ENCODE measurements around the gene MT1M. TPM values are rescaled to one million over a fixed set of nuclear protein-coding genes. Genes with fewer than 3 reads are reported as not detected.

Gene MT1M
- total RNA-seq, 1 experiment from 2014 or later: 0.39 TPM

DNA sequence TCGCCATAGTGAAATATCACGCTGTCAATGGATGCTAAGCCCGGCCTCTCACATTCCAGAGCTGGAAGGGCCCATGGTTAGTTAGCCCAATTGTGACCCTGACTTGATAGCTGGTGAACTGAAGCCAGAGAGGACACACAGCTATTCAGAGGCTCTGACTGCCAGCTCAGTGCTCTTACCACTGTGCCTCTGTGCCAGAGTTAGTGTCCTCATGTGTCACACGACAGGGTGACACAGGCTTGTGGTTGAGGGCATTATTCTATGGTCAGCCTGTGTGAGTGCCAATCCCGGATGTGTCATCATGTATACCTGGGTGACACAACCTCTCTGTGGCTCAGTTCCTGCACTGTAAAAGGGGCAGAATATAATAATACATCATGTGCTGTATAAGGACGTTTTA is 47.4 kb downstream of the MT1M start (continued):
- peak; percentile 68 for TF ChIP-seq FOSL1 (IDR thresholded peaks at IDR 0.05; ENCODE audit: low read depth)
- TF ChIP-seq ELF1 (IDR thresholded peaks at IDR 0.05; ENCODE audit: borderline replicate concordance, low read depth): no peak
- no peak for TF ChIP-seq POLR2A (IDR thresholded peaks at IDR 0.05; ENCODE audit: borderline replicate concordance, extremely low read depth, insufficient read depth, insufficient read length)

DNA sequence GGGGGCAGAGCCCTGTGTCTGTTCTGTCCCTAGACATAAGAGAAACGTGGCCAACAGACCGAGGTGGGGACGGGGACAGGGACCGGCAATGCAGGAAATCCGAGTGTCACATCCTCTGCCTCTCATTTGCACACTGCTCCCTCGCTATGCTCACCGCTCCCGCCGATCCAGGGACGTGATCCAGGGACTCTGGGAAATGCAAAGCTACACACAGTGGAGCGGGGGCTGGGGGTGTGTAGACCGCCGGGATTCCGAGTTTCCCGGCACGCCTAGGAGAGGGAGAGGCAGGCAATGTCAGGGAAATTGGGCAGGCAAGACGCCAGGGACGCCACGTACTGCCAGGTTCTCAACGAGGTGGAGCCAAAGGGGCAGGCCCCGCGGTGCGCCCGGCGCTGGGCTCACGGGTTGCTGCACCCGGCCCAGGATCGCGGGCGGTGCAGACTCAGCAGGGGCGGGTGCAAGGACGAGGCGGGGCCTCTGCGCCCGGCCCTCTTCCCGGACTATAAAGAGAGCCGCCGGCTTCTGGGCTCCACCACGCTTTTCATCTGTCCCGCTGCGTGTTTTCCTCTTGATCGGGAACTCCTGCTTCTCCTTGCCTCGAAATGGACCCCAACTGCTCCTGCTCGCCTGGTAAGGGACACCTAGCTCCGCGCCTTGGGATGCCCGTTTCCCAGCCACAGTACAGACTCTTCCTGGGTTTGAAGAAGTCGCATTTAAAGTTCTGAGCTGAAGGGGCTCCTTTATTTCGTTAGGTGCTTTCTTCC is 49.7 kb downstream of the MT1M start, which contains the start of gene MT1X:
MT1X (plus strand) TSS at position 532 of the 764 bp plus-strand sequence; CDS start at position 603, 71 bp downstream.
- no peaks in the 10 kb centered on the region for H3K79me2 ChIP-seq (ENCODE audit: insufficient read depth, low read length)
- peak within 1 kb of the TSS; percentile 96 for H3K4me2 ChIP-seq (ENCODE audit: low read length)
- H3K36me3 ChIP-seq (ENCODE audit: control insufficient read depth in 1 of 2, insufficient read depth in 2 of 2, low read length in 2 of 2): no peaks in the 10 kb centered on the region
- ChIA-PET RAD21 (ENCODE audit: low non-redundant PET in 1 of 2, low total read pairs in 2 of 2, uncharacterized antibody in 2 of 2, unreplicated experiment in 2 of 2) (interaction anchor here in 1 of 2 experiments (1.1 kb wide), 1 partner anchor 28 kb away, joined by 3 read pairs; no protein-coding TSS in a partner anchor), POLR2A (interaction anchor here (0.9 to 2.4 kb wide), 5 partner anchors 8 to 57 kb away, joined by 3 to 9 read pairs (median 5); partner anchors contain the start of gene MT1E), CTCF (no interaction called here)
- H3K9me2 ChIP-seq (ENCODE audit: insufficient read depth): no peaks in the 10 kb centered on the region
- H2AFZ ChIP-seq (ENCODE audit: low read depth, low read length, poor library complexity, severe bottlenecking): peak within 1 kb of the TSS; percentile 37
- H3K27me3 ChIP-seq (ENCODE audit: insufficient read depth, low read length): no peaks in the 10 kb centered on the region
- intact Hi-C loops (cut with micrococcal nuclease): loop anchor here (2.0 to 5.0 kb wide), 4 partner anchors 25 to 1180 kb away; partner anchors contain the start of genes MT1E, MT1F and MT2A
- H3K9me3 ChIP-seq (ENCODE audit: control insufficient read depth in 1 of 2, insufficient read depth in 1 of 2, low read depth in 1 of 2, low read length in 2 of 2): no peaks in the 10 kb centered on the region
- TF ChIP-seq EZH2 (IDR thresholded peaks at IDR 0.05) (no peak), ZNF274 (IDR thresholded peaks at IDR 0.05; ENCODE audit: low read depth, low read length) (no peak), TCF7L2 (IDR thresholded peaks at IDR 0.05; ENCODE audit: borderline replicate concordance, extremely low read depth, insufficient read depth, insufficient read length) (peak; percentile 96), POLR2A (IDR thresholded peaks at IDR 0.05; ENCODE audit: borderline replicate concordance, extremely low read depth, insufficient read depth, insufficient read length) (peak; percentile 95), SP1 (IDR thresholded peaks at IDR 0.05; ENCODE audit: low read depth) (peak; percentile 51), YY1 (IDR thresholded peaks at IDR 0.05; ENCODE audit: extremely low read depth, insufficient replicate concordance, low read depth, low read length) (no peak), EZH2phosphoT487 (IDR thresholded peaks at IDR 0.05; ENCODE audit: borderline replicate concordance) (no peak), POLR2AphosphoS5 (IDR thresholded peaks at IDR 0.05; ENCODE audit: low read depth, low read length) (peak; percentile 92), CBX3 (IDR thresholded peaks at IDR 0.05; ENCODE audit: low read depth) (0 out of 2 replicates have a peak, but pooled peaks have one; percentile 60), SIN3A (IDR thresholded peaks at IDR 0.05; ENCODE audit: low read depth) (peak; percentile 50; the same call in 1 of the 2 replicates)
- TF ChIP-seq, protein P1, sequence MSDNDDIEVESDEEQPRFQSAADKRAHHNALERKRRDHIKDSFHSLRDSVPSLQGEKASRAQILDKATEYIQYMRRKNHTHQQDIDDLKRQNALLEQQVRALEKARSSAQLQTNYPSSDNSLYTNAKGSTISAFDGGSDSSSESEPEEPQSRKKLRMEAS (IDR thresholded peaks at IDR 0.05): peak; percentile 83
- TF ChIP-seq, protein P2, sequence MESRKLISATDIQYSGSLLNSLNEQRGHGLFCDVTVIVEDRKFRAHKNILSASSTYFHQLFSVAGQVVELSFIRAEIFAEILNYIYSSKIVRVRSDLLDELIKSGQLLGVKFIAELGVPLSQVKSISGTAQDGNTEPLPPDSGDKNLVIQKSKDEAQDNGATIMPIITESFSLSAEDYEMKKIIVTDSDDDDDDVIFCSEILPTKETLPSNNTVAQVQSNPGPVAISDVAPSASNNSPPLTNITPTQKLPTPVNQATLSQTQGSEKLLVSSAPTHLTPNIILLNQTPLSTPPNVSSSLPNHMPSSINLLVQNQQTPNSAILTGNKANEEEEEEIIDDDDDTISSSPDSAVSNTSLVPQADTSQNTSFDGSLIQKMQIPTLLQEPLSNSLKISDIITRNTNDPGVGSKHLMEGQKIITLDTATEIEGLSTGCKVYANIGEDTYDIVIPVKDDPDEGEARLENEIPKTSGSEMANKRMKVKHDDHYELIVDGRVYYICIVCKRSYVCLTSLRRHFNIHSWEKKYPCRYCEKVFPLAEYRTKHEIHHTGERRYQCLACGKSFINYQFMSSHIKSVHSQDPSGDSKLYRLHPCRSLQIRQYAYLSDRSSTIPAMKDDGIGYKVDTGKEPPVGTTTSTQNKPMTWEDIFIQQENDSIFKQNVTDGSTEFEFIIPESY (IDR thresholded peaks at IDR 0.05; ENCODE audit: extremely low read depth, insufficient replicate concordance, low read length): no peak
- peak within 1 kb of the TSS; percentile 67 to 81 for H3K4me3 ChIP-seq (replicated peaks in 1 of 2; ENCODE audit: low read depth in 1 of 2, low read length in 2 of 2)
- peaks cover 13 to 32% of the 10 kb centered on the region in 2 experiments; a peak in 3 of 4 replicates for H3K4me1 ChIP-seq (ENCODE audit: control insufficient read depth in 1 of 2, insufficient read depth in 2 of 2, low read length in 2 of 2)
- peak; percentile 81 for DNase-seq (ENCODE audit: low read depth, low spot score)
- peak within 1 kb of the TSS; percentile 61 for H3K27ac ChIP-seq (ENCODE audit: low read depth, low read length)
- no peaks in the 10 kb centered on the region for H4K20me1 ChIP-seq (ENCODE audit: insufficient read depth)
- TSS peak; percentile 94 for BruUV-seq (replicated peaks)
- peak within 1 kb of the TSS; percentile 76 for H3K9ac ChIP-seq (ENCODE audit: low read length)
- ATAC-seq: peak; percentile 97
